Chondrocyte (in vitro differentiated cells): Measurements from ENCODE around the gene ALDH6A1. TPM values are rescaled to one million over a fixed set of nuclear protein-coding genes. Genes with fewer than 3 reads are reported as not detected.

Source experiments
- DNase-seq: peaks from one replicate; pipeline ENCODE4 v3.0.0; 2021; ENCODE audit warnings: mixed read lengths, low spot score
- H3K27ac Mint-ChIP-seq: one replicate; pipeline ENCODE4 v1.8.0; 2021; ENCODE audit warnings: mild to moderate bottlenecking, moderate library complexity, mixed read lengths; ENCODE audit not compliant: unreplicated experiment
- H3K27me3 Mint-ChIP-seq: 2 replicates; pipeline ENCODE4 v1.8.0; 2021; ENCODE audit warnings: low read depth, mixed read lengths
- H3K36me3 Mint-ChIP-seq: 2 replicates; pipeline ENCODE4 v1.8.0; 2021; ENCODE audit warnings: low read depth, mixed read lengths
- H3K4me1 Mint-ChIP-seq: 2 replicates; pipeline ENCODE4 v1.8.0; 2021; ENCODE audit warnings: low read depth, mild to moderate bottlenecking, mixed read lengths
- H3K4me3 Mint-ChIP-seq: one replicate; pipeline ENCODE4 v1.8.0; 2021; ENCODE audit warnings: mild to moderate bottlenecking, moderate library complexity, mixed read lengths; ENCODE audit not compliant: unreplicated experiment
- H3K9me3 Mint-ChIP-seq: 2 replicates; pipeline ENCODE4 v1.8.0; 2021; ENCODE audit warnings: low read depth, mixed read lengths
- total RNA-seq: library from RNA; stranded (reverse); gene quantifications from 3 replicates; pipeline ENCODE4 v1.2.1, GENCODE V29; 2021
- TF ChIP-seq, protein P1 (sequence below): fragments of 200-600 bp; sonication (generic); IDR thresholded peaks from 2 replicates; pipeline ENCODE4 v1.5.0; 2021; ENCODE audit warnings: antibody characterized with exemption, mild to moderate bottlenecking, moderate library complexity

The ALDH6A1 gene
- total RNA-seq, 1 donor from 2014 or later, result 11.9 TPM

DNA sequence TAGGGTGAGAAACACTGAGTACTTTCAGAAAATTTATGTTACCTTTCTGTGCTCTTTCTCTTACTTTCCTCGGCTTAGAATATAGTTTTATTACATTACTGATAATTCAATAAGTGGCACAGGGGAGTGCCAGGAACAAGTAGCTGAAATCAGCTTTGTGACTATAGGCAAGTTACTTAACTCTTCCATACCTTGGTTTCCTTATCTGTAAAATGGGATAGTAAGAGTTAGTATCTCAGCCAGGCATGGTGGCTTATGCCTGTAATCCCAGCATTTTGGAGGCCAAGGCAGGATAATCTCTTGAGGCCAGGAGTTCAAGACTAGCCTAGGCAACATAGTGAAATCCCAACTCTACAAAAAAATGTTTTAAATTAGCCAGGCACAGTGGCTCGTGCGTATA lies 49.7 kb downstream of the ALDH6A1 start:
- H3K9me3 Mint-ChIP-seq, result no peaks in the 10 kb centered on the region
- no peak for DNase-seq
- no peak overlapping the region for H3K4me3 Mint-ChIP-seq
- no peaks in the 10 kb centered on the region for H3K4me1 Mint-ChIP-seq
- no peaks in the 10 kb centered on the region for H3K27me3 Mint-ChIP-seq
- TF ChIP-seq, protein P1, sequence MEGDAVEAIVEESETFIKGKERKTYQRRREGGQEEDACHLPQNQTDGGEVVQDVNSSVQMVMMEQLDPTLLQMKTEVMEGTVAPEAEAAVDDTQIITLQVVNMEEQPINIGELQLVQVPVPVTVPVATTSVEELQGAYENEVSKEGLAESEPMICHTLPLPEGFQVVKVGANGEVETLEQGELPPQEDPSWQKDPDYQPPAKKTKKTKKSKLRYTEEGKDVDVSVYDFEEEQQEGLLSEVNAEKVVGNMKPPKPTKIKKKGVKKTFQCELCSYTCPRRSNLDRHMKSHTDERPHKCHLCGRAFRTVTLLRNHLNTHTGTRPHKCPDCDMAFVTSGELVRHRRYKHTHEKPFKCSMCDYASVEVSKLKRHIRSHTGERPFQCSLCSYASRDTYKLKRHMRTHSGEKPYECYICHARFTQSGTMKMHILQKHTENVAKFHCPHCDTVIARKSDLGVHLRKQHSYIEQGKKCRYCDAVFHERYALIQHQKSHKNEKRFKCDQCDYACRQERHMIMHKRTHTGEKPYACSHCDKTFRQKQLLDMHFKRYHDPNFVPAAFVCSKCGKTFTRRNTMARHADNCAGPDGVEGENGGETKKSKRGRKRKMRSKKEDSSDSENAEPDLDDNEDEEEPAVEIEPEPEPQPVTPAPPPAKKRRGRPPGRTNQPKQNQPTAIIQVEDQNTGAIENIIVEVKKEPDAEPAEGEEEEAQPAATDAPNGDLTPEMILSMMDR, result no peak
- H3K36me3 Mint-ChIP-seq, result peaks cover 6% of the 10 kb centered on the region
- no peak overlapping the region for H3K27ac Mint-ChIP-seq

DNA sequence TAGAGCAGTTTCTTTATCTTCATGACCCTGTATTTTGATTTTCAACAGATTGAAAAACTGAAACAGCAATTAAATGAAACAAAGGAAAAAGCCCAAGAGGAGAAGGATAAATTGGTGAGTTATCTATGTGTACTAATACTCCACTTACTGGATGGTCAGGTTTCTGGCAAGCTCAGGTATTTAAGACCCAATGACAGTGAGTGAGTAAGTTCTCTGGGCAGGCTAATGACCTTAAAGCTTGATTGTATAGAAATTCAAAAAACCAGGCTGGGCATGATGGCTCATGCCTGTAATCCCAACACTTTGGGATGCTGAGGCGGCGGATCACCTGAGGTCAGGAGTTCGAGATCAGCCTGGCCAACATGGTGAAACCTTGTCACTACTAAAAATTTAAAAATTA lies 55.1 kb downstream of the ALDH6A1 start:
- Mint-ChIP-seq H3K27ac (no peak overlapping the region), H3K27me3 (no peaks in the 10 kb centered on the region), H3K9me3 (no peaks in the 10 kb centered on the region), H3K4me3 (no peak overlapping the region), H3K4me1 (no peaks in the 10 kb centered on the region), H3K36me3 (peaks cover 5% of the 10 kb centered on the region)
- no peak for DNase-seq
- TF ChIP-seq, protein P1, result no peak

- Mint-ChIP-seq H3K4me3 (no peak overlapping the region), H3K27me3 (no peaks in the 10 kb centered on the region), H3K9me3 (no peaks in the 10 kb centered on the region), H3K36me3 (no peaks in the 10 kb centered on the region), H3K27ac (no peak overlapping the region), H3K4me1 (peaks cover 17% of the 10 kb centered on the region)
- TF ChIP-seq, protein P1, result no peak
- DNase-seq, result no peak
Measured at GRCh38 chr14:74022346-74022745, 61.9 kb downstream of the ALDH6A1 start.

- DNase-seq, result no peak
- peak overlapping the region; percentile 84 for H3K4me3 Mint-ChIP-seq
- peak overlapping the region; percentile 99 for H3K27ac Mint-ChIP-seq
- H3K36me3 Mint-ChIP-seq, result no peaks in the 10 kb centered on the region
- peaks cover 17% of the 10 kb centered on the region for H3K4me1 Mint-ChIP-seq
- TF ChIP-seq, protein P1, result no peak
- no peaks in the 10 kb centered on the region for H3K9me3 Mint-ChIP-seq
- no peaks in the 10 kb centered on the region for H3K27me3 Mint-ChIP-seq
Measured at GRCh38 chr14:74019408-74020137, 64.7 kb downstream of the ALDH6A1 start.

DNA sequence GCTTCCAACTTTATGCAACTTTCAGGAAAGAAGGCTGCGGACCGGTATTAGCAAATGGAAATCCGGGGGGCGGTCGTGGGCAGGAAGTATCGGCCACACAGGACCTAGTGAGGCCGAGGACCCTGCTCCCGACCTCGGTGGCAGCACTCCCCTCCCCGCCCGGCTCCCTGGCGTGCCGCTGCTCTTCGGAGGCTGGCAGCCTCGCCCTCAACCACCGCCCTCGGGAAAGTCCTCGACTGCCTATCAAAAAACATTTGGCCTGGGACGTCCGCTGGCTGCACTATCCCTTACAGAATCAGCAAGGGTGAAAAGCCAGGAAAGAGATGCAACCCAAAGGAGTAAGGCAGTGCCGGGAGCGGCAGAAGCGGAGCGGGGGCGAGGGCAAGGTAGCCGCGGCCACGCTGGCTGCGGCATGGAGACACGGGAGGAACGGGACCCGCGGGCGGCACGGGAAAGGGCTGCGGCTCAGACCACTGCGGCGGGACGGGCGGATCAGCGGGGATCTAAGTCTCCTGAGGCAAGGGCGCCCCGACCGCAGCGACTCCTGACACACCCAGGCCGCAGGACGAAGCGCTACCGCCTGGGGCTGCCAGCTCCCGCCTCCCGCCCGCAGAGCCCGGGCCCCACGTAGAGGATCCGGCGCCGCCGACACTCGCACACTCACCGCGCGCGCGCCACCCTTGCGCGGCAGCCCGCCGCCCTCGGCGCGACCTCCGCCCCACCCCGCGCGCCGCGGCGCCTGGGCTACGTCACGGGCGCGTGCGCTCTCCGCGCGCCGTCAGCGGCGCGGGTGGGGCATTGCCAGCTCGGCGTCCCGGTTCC lies 65.5 kb downstream of the ALDH6A1 start, which contains the start of the genes BBOF1 and ENTPD5:
Gene BBOF1 (plus strand): TSS at position 764 of the 822 bp plus-strand sequence. CDS start 130 bp downstream, outside the sequence.
Gene ENTPD5 (minus strand): TSS at position 703 of the 822 bp plus-strand sequence. CDS start 31,186 bp downstream, outside the sequence.
- DNase-seq, result peak; percentile 95
- H3K9me3 Mint-ChIP-seq, result no peaks in the 10 kb centered on the region
- no peaks in the 10 kb centered on the region for H3K27me3 Mint-ChIP-seq
- peak within 1 kb of the TSS; percentile 99 for H3K27ac Mint-ChIP-seq
- peak within 1 kb of the TSS; percentile 84 for H3K4me3 Mint-ChIP-seq
- H3K36me3 Mint-ChIP-seq, result peaks cover 3% of the 10 kb centered on the region
- peaks cover 17% of the 10 kb centered on the region for H3K4me1 Mint-ChIP-seq
- TF ChIP-seq, protein P1, result peak; percentile 17
